ENCODE measurements around the gene BPHL. TPM values are rescaled to one million over a fixed set of nuclear protein-coding genes. Genes with fewer than 3 reads are reported as not detected.

The BPHL gene
- 9.0 and 15.8 TPM in 2 replicates for total RNA-seq

DNA sequence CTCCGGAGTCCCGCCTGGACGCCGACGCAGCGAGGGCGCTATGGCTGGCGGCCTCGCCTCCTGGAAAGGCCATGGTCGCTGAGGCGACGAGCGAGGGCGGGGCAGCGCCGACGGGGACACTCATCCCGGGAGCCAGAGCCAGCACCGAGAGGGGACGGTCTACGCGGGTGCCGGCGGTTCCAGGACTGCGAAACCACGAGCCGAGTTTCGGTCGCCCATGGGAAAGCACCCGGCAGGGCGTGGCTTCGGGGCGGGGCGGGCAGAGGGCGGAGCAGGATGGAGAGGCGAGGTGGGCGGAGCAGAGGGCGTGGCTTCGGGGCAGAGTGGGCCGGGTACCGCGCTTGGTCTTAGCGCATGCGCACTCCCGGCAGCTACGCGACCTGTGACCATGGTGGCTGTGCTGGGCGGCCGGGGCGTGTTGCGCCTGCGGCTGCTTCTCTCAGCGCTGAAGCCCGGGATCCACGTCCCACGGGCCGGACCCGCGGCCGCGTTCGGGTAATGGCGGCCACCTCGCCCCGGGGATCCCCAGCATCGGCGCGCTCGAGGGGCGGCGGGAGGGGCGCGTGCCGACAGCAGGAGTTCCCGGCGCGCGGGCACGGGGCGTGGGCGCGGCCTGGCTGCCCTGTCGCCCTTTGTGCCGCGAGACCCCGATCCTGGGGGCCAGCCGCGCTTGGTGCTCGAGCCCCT is at the start of gene BPHL:
TSS of gene BPHL (plus strand) at position 359 of the 687 bp plus-strand sequence. CDS start at position 389, 30 bp downstream.

GRCh38 chr6:3157131-3157933 is 38.8 kb downstream of the BPHL start, which contains the start of gene TUBB2A:
TUBB2A (minus strand) TSS chr6:3157544; CDS start chr6:3157463, 81 bp downstream.

Other genes with a start within 250 kb of the BPHL start
- gene SERPINB9, start 215.4 kb upstream of the BPHL start, total RNA-seq: 3.8 and 21.1 TPM in 2 replicates
- gene SERPINB6, start 147.1 kb upstream of the BPHL start, total RNA-seq: 97.1 and 107 TPM in 2 replicates
- gene NQO2, start 118.8 kb upstream of the BPHL start, total RNA-seq: 28.8 and 37.3 TPM in 2 replicates
- 10.6 and 16.9 TPM in 2 replicates for gene RIPK1, start 50.2 kb upstream of the BPHL start, total RNA-seq
- 44.6 and 148 TPM in 2 replicates for gene TUBB2A, start 38.8 kb downstream of the BPHL start, total RNA-seq
- gene TUBB2B, start 108.9 kb downstream of the BPHL start, total RNA-seq: 2.4 and 3.5 TPM in 2 replicates
- gene PSMG4, start 140.2 kb downstream of the BPHL start, total RNA-seq: 5.2 and 22.5 TPM in 2 replicates

All from pericardium fibroblast (primary cell).